Left forelimb (tissue), 1 donor: ENCODE results near the gene RALGPS2.
A peak's percentile ranks its signal among the peaks of the same experiment; 100 is the strongest.

Experiments used
- DNase-seq: peaks from one replicate; pipeline ENCODE4 v3.0.0-alpha.2; 2018; ENCODE audit warnings: low spot score

Gene RALGPS2

GRCh38 chr1:178919581-178919980, 194.5 kb downstream of the RALGPS2 start:
- DNase-seq: no peak

- no peak for DNase-seq
Observed at GRCh38 chr1:178921499-178921898, 196.5 kb downstream of the RALGPS2 start.

GRCh38 chr1:178923512-178923911, 198.5 kb downstream of the RALGPS2 start:
- no peak for DNase-seq

- no peak for DNase-seq
Observed at GRCh38 chr1:178926046-178926445, 201.0 kb downstream of the RALGPS2 start.

GRCh38 chr1:178927003-178927402, 202.0 kb downstream of the RALGPS2 start:
- no peak for DNase-seq

GRCh38 chr1:178928041-178928440, 203.0 kb downstream of the RALGPS2 start:
- DNase-seq: no peak

- no peak for DNase-seq
Observed at GRCh38 chr1:178928976-178929375, 203.9 kb downstream of the RALGPS2 start.

GRCh38 chr1:178931858-178932551, 207.0 kb downstream of the RALGPS2 start:
- DNase-seq: no peak

GRCh38 chr1:178932552-178932906, 207.5 kb downstream of the RALGPS2 start:
- no peak for DNase-seq

GRCh38 chr1:178933105-178933561, 208.1 kb downstream of the RALGPS2 start:
- DNase-seq: no peak

GRCh38 chr1:178933709-178934490, 208.9 kb downstream of the RALGPS2 start:
- DNase-seq: no peak

- no peak for DNase-seq
Observed at GRCh38 chr1:178934546-178934945, 209.5 kb downstream of the RALGPS2 start.

GRCh38 chr1:178935610-178936009, 210.6 kb downstream of the RALGPS2 start:
- DNase-seq: no peak

GRCh38 chr1:178937695-178938094, 212.7 kb downstream of the RALGPS2 start:
- DNase-seq: no peak

GRCh38 chr1:178938101-178938958, 213.3 kb downstream of the RALGPS2 start:
- DNase-seq: no peak

GRCh38 chr1:178938959-178939317, 213.9 kb downstream of the RALGPS2 start:
- peak; percentile 89 for DNase-seq

GRCh38 chr1:178939338-178940067, 214.5 kb downstream of the RALGPS2 start:
- peak; percentile 83 for DNase-seq

- DNase-seq: no peak
Observed at GRCh38 chr1:178940068-178940765, 215.2 kb downstream of the RALGPS2 start.

- no peak for DNase-seq
Observed at GRCh38 chr1:178941261-178941689, 216.2 kb downstream of the RALGPS2 start.

GRCh38 chr1:178941849-178942248, 216.8 kb downstream of the RALGPS2 start:
- no peak for DNase-seq
